Psoas muscle (tissue), 8 donors: ENCODE data around the gene ANO9. TPM values are rescaled to one million over a fixed set of nuclear protein-coding genes. Genes with fewer than 3 reads are reported as not detected.

ENCODE experiments used
- ATAC-seq, 4 donors: fragments of 200-7000 bp; cut with Tn5 transposase; one replicate each; pipeline ENCODE4 v1.9.1; 2020; ENCODE audit warnings: moderate library complexity in 3 of 4, mild to moderate bottlenecking in 2 of 4
- DNase-seq, 2 donors: peaks; one replicate each; pipeline ENCODE4 v3.0.0-alpha.2; 2020
- H3K27ac ChIP-seq: fragments of 200-600 bp; one replicate; pipeline ENCODE4 v1.8.0; 2022
- H3K27me3 ChIP-seq, 3 donors: fragments of 200-600 bp in 1 of 3; one replicate each; pipeline versions ENCODE4 v1.6.1 to v1.8.0; 2013 to 2022; ENCODE audit warnings: low read length in 2 of 3, mild to moderate bottlenecking in 2 of 3, moderate library complexity in 1 of 3; ENCODE audit not compliant: insufficient read depth in 3 of 3
- H3K36me3 ChIP-seq, 2 donors: fragments of 200-600 bp in 1 of 2; one replicate each; pipeline versions ENCODE4 v1.6.1 to v1.8.0; 2013 to 2022; ENCODE audit warnings: low read depth in 1 of 2, mild to moderate bottlenecking in 1 of 2, moderate library complexity in 1 of 2; ENCODE audit not compliant: insufficient read depth in 1 of 2
- H3K4me1 ChIP-seq: fragments of 200-600 bp; one replicate; pipeline ENCODE4 v1.8.0; 2022
- H3K4me3 ChIP-seq: fragments of 200-600 bp; one replicate; pipeline ENCODE4 v1.8.0; 2022; ENCODE audit warnings: mild to moderate bottlenecking
- H3K9me3 ChIP-seq: fragments of 200-600 bp; one replicate; pipeline ENCODE4 v1.8.0; 2022
- WGBS, 3 donors: extraction: QIAGEN DNeasy Blood & Tissue Kit; methylation state at CpG; one replicate each; pipeline versions ENCODE4 v1.1.6 to v1.1.7; 2013; 5-methylcytosine and 5-hydroxymethylcytosine counted together
- intact Hi-C, 2 donors: fragments of 100-400 bp; cut with DNase I; formaldehyde crosslinking; loops; one replicate each; pipeline versions ENCODE4 v1.11.0 to v1.14.2; 2022
- polyA plus RNA-seq, 3 donors: library from polyadenylated mRNA; stranded (reverse); fragments of 200-250 nt; gene quantifications; one replicate each; pipeline ENCODE4 v1.2.3, GENCODE V29; 2013
- total RNA-seq, 4 donors: library from RNA; stranded (reverse); fragmentation: NEBNext Ultra II Directional in 2 of 4; extraction: Animal tissue kit (Norgen Biotek cat#: 25700) in 2 of 4; gene quantifications; one replicate each; pipeline versions ENCODE4 v1.2.1 to v1.2.4, GENCODE V29; 2021 to 2023
- TF ChIP-seq, protein P1 (sequence below): fragments of 200-600 bp; IDR thresholded peaks from one replicate; pipeline ENCODE4 v1.8.0; 2022; ENCODE audit warnings: antibody characterized with exemption
- donor health status: healthy with polysubstance abuse.
- donor health status: DM: no; HTN: no; CAD: no; lungs with moderate emphysema.
- donor health status: Bipolar disorder and iron deficiency.
- donor health status: healthy.
- donor health status: DM: yes; HTN: yes; CAD: no.
- donor health status: DM: no; HTN: no; CAD: no.
- donor health status: DM: no; HTN: no; CAD: no.
- donor health status: DM: yes; HTN: yes; CAD: no.

Gene ANO9
- total and polyA plus RNA-seq, 7 donors, result 0.09 to 0.59 (median 0.13) TPM; not detected in 1

DNA sequence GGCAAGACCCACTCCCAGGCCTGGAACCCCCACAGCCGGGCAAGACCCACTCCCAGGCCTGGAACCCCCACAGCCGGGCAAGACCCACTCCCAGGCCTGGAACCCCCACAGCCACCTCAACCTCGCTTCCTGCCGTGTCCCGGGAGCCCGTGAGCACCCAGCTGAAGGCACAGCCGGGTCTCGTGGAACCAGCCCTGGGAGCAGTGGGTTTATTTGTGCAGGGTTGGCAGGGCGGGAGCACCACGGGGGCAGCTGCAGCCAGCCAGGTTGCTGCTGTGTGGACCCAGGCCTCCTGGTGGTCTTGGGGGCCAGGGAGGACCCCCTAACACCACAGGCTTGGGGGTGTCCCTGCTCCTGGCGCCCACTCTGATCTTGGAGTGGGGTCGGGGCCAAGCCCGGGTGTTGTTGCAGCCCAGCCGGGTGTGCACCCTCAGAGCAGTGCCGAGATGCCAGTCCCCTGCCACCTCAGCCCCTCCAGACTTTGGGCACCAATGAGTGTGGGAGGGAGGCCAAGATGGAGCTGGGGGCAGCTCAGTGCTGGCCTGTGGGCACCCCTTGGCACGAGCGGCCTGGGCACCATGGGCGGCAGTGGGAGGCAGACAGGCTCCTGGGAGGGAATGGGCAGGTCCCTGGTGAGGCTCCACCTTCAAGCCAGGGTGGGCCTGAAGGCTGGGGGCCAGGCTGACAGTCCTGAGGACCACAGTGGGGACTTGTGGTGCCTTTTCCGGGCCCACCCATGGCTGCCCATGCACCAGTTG is 56.0 kb downstream of the ANO9 start:
- Histone ChIP-seq H3K36me3 (no peaks in the 10 kb centered on the region), H3K9me3 (peaks cover 4% of the 10 kb centered on the region), H3K4me3 (no peak overlapping the region), H3K27me3 (peaks cover 0 to 11% (median 4%) of the 10 kb centered on the region in 3 donors), H3K4me1 (no peaks in the 10 kb centered on the region), H3K27ac (no peak overlapping the region)
- no peak for ATAC-seq
- TF ChIP-seq, protein P1, sequence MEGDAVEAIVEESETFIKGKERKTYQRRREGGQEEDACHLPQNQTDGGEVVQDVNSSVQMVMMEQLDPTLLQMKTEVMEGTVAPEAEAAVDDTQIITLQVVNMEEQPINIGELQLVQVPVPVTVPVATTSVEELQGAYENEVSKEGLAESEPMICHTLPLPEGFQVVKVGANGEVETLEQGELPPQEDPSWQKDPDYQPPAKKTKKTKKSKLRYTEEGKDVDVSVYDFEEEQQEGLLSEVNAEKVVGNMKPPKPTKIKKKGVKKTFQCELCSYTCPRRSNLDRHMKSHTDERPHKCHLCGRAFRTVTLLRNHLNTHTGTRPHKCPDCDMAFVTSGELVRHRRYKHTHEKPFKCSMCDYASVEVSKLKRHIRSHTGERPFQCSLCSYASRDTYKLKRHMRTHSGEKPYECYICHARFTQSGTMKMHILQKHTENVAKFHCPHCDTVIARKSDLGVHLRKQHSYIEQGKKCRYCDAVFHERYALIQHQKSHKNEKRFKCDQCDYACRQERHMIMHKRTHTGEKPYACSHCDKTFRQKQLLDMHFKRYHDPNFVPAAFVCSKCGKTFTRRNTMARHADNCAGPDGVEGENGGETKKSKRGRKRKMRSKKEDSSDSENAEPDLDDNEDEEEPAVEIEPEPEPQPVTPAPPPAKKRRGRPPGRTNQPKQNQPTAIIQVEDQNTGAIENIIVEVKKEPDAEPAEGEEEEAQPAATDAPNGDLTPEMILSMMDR, result no peak
- intact Hi-C loops, result no loop called here
- WGBS, 3 donors, result 90 to 97% (median 95%) methylated on average over 18 to 19 of the region's 19 CpGs
- no peak for DNase-seq

DNA sequence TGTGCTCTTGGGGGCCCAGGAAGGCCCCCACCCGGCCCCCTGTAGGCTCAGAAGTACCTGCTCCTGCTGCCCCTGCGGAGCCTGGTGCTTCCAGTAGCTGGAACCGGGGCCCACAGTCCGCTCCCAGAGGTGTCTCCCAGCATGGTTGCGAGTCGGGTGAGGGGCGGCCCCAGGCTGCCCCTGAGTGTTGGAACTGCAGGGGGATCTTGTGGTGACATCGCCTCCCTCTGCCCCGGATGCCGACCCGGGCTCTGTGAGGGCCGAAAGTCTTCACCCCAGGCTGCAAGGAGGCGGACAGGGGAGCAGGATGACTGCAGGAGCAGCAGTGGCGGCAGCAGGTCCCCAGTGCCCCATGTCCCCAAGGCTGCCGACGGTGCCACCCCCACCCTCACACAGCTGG is 57.3 kb downstream of the ANO9 start:
- Histone ChIP-seq H3K36me3 (no peaks in the 10 kb centered on the region), H3K27ac (no peak overlapping the region), H3K9me3 (peaks cover 4% of the 10 kb centered on the region), H3K4me3 (no peak overlapping the region), H3K4me1 (no peaks in the 10 kb centered on the region), H3K27me3 (peaks cover 0 to 19% (median 11%) of the 10 kb centered on the region in 3 donors)
- TF ChIP-seq, protein P1, result no peak
- intact Hi-C loops, result no loop called here
- WGBS, 3 donors, result 88 to 93% (median 91%) methylated on average over 16 of the region's 16 CpGs
- no peak for DNase-seq
- no peak for ATAC-seq

DNA sequence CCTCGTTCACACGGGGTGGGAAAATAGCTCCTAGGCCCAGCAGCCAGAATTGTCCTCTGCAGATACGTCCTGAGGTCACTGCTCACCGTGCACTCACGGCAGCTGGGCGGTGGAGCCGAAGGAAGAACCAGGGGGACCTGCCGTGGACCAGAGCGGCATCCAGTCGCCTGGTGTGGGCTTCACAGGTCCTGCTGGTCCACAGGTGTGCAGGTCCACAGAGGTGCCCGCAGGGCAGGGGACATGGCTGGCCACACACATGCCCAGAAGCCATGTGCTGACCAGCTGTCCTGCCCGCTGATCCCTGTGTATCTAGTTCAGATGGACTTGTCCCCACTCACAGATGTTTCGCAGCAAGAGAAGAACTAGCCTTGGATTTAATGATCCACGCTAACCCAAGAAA is 58.4 kb downstream of the ANO9 start:
- H3K27ac ChIP-seq, result no peak overlapping the region
- no peak for ATAC-seq
- no peak overlapping the region for H3K4me3 ChIP-seq
- H3K27me3 ChIP-seq, result peaks cover 0 to 21% (median 13%) of the 10 kb centered on the region in 3 donors
- H3K4me1 ChIP-seq, result no peaks in the 10 kb centered on the region
- peaks cover 4% of the 10 kb centered on the region for H3K9me3 ChIP-seq
- intact Hi-C loops, result no loop called here
- TF ChIP-seq, protein P1, result no peak
- DNase-seq, result no peak
- no peaks in the 10 kb centered on the region for H3K36me3 ChIP-seq
- 82 to 87% (median 85%) methylated on average over 14 of the region's 14 CpGs for WGBS, 3 donors

DNA sequence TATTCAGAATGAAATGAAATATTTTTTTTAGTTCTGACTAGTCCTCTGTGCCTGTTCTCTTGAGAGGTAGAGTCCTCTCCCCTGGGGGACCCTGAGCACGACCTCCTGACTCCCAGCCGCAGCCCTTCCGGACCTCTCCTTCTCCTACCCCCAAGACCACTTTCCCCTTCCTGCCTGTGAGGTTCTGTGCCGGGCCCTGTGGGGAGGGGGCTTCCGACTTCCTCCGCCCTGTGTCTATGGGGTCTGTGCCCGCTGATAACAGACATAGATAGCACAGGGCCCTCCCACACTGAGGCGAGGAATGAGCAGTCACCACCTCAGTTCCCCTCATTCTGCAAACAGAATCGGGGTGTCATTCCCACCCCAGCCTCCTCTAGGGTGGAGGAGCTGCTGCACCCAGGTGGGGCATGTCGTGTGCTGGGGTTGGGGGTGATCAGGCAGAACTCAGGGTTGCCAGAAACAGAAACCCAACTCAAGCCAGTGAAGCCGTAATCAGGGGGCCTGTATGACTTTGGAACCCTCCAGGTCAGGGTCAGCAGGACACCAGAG is 59.7 kb downstream of the ANO9 start:
- peaks cover 4% of the 10 kb centered on the region for H3K9me3 ChIP-seq
- TF ChIP-seq, protein P1, result no peak
- peaks cover 0 to 32% (median 15%) of the 10 kb centered on the region in 3 donors for H3K27me3 ChIP-seq
- H3K4me3 ChIP-seq, result no peak overlapping the region
- intact Hi-C loops, result no loop called here
- no peaks in the 10 kb centered on the region for H3K36me3 ChIP-seq
- WGBS, 3 donors, result 62 to 70% (median 65%) methylated on average over 11 of the region's 11 CpGs
- ATAC-seq (no peak), DNase-seq (no peak)
- H3K4me1 ChIP-seq, result no peaks in the 10 kb centered on the region
- H3K27ac ChIP-seq, result no peak overlapping the region
